Measurements from ENCODE around the gene PTPRZ1. TPM values are rescaled to one million over a fixed set of nuclear protein-coding genes. Genes with fewer than 3 reads are reported as not detected.

Gene PTPRZ1
- total and polyA plus RNA-seq, 2 of the 4 experiments (the other 2 are of a cell fraction), result not detected

DNA sequence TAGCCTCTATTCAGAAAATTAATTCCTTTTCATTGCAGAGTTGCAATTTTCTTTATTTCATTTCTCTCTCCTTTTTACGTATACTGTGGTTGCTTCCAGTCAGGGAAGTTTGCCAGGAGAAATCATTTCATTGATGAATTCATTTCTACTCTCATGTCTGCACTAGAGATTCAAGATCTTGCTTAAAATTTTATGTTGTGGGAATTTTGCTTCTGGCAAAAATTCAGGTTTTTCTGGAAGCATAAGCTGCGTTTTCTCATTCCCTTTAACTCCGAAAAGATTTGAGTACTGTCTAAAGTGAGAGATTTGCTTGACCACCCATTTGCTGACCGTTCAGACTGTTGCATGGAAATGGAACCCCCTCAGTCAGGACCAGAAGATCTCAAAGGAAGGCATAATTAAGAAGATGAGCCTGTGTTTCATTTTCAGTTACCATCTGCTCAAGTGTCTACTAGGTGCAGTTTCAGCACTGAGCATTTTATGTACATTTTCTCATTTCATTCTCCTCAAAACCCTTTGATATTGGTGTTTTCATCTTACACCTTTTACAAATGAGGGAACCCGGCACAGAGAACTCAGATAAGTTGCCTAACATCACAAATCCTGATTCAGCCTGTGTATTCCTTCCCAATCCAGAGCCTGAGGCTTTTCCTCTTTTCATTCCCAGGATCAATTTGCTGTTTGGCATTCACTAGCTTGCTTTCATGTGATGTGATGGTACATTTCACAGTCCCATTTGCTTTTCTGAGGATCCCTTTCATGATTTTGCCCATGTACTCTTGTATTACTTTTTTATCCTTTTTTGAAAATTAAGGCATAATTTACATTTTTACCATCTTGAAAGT is 3.9 kb downstream of the PTPRZ1 start:
- Histone ChIP-seq H2BK120ac (ENCODE audit: low read depth, low read length) (no peak overlapping the region), H4K20me1 (ENCODE audit: insufficient read depth, low read length) (no peaks in the 10 kb centered on the region), H3K18ac (ENCODE audit: low read depth, low read length) (no peak overlapping the region), H3K9me3 (ENCODE audit: control insufficient read depth, insufficient read depth, low read length) (no peaks in the 10 kb centered on the region), H3K36me3 (ENCODE audit: control insufficient read depth, insufficient read depth, low read length) (no peaks in the 10 kb centered on the region), H2BK5ac (ENCODE audit: low read depth, low read length, poor library complexity, severe bottlenecking) (no peak overlapping the region), H4K5ac (ENCODE audit: low read depth, low read length) (no peak overlapping the region), H3K9ac (ENCODE audit: low read depth, low read length) (no peak overlapping the region), H4K91ac (ENCODE audit: insufficient read depth, low read depth, low read length) (no peak overlapping the region), H2AK5ac (ENCODE audit: low read depth, low read length) (no peak overlapping the region), H2AK9ac (replicated peaks; ENCODE audit: low read depth, low read length, poor library complexity) (no peak overlapping the region), H3K4me3 (ENCODE audit: insufficient read depth, low read depth, low read length) (no peak overlapping the region), H3K4me1 (ENCODE audit: control insufficient read depth, insufficient read depth, low read length) (no peaks in the 10 kb centered on the region), H3K14ac (replicated peaks; ENCODE audit: low read depth, low read length) (no peak overlapping the region), H3K23ac (ENCODE audit: low read depth, low read length) (no peak overlapping the region), H3K56ac (ENCODE audit: extremely low read depth, insufficient read depth, low read length) (no peak overlapping the region), H2BK15ac (ENCODE audit: low read depth, low read length) (no peak overlapping the region), H2AFZ (replicated peaks; ENCODE audit: low read length, poor library complexity) (no peak overlapping the region), H2BK20ac (ENCODE audit: low read depth, low read length) (no peak overlapping the region), H3K27me3 (ENCODE audit: control insufficient read depth, insufficient read depth, low read length) (peaks cover 27% of the 10 kb centered on the region), H3K79me1 (ENCODE audit: low read depth in 1 of 2, low read length in 2 of 2) (no peaks in the 10 kb centered on the region), H3K4ac (ENCODE audit: low read depth, low read length) (no peak overlapping the region), H3K9me1 (ENCODE audit: insufficient read depth, low read length) (no peaks in the 10 kb centered on the region), H3K4me2 (ENCODE audit: low read depth, low read length) (no peak overlapping the region), H3K27ac (ENCODE audit: insufficient read depth, low read length) (no peak overlapping the region), H4K8ac (ENCODE audit: low read depth in 2 of 2, low read length in 2 of 2) (no peak overlapping the region)
- dilution Hi-C loops (cut with HindIII; ENCODE audit: low sequenced_read_pairs, unreplicated experiment) (no loop called here), in situ Hi-C loops (cut with MboI; ENCODE audit: low sequenced_read_pairs) (no loop called here), intact Hi-C loops (cut with micrococcal nuclease) (no loop called here)
- no TSS peak for BruUV-seq (replicated peaks)
- no peak for ATAC-seq (ENCODE audit: low read depth)
- DNase-seq, result no peak
- 60% methylated on average over 2 of the region's 5 CpGs; no CpG with 5 or more reads in 1 of the 2 experiments for WGBS, 2 experiments (ENCODE audit: extremely low coverage in 2 of 2, insufficient read length in 1 of 2)
- POLR2A ChIA-PET (ENCODE audit: unreplicated experiment), result no interaction called here
- CTCF ChIA-PET, result interaction anchor here (1.0 kb wide), 1 partner anchor 37 kb away, joined by 3 read pairs; no protein-coding TSS in a partner anchor
- TF ChIP-seq CHD1 (IDR thresholded peaks at IDR 0.05; ENCODE audit: low read depth, low read length), result no peak
- TF ChIP-seq BHLHE40 (IDR thresholded peaks at IDR 0.05; ENCODE audit: low read depth, low read length), result no peak
- TF ChIP-seq MAZ (IDR thresholded peaks at IDR 0.05; ENCODE audit: borderline replicate concordance, low read depth, low read length), result no peak
- no peak for TF ChIP-seq RCOR1 (IDR thresholded peaks at IDR 0.05; ENCODE audit: insufficient replicate concordance, low read length)
- TF ChIP-seq CEBPB (IDR thresholded peaks at IDR 0.05; ENCODE audit: low read depth, low read length), result no peak
- no peak for TF ChIP-seq RAD21 (IDR thresholded peaks at IDR 0.05; ENCODE audit: low read length)
- no peak for TF ChIP-seq MXI1 (IDR thresholded peaks at IDR 0.05; ENCODE audit: borderline replicate concordance, low read depth, low read length)
- TF ChIP-seq POLR2A (IDR thresholded peaks at IDR 0.05; ENCODE audit: low read depth, low read length), result no peak
- TF ChIP-seq SMC3 (IDR thresholded peaks at IDR 0.05; ENCODE audit: low read depth, low read length), result no peak
- no peak for TF ChIP-seq MAFK (IDR thresholded peaks at IDR 0.05; ENCODE audit: low read depth, low read length)
- TF ChIP-seq RFX5 (IDR thresholded peaks at IDR 0.05; ENCODE audit: low read depth, low read length), result no peak
- TF ChIP-seq, protein P1, sequence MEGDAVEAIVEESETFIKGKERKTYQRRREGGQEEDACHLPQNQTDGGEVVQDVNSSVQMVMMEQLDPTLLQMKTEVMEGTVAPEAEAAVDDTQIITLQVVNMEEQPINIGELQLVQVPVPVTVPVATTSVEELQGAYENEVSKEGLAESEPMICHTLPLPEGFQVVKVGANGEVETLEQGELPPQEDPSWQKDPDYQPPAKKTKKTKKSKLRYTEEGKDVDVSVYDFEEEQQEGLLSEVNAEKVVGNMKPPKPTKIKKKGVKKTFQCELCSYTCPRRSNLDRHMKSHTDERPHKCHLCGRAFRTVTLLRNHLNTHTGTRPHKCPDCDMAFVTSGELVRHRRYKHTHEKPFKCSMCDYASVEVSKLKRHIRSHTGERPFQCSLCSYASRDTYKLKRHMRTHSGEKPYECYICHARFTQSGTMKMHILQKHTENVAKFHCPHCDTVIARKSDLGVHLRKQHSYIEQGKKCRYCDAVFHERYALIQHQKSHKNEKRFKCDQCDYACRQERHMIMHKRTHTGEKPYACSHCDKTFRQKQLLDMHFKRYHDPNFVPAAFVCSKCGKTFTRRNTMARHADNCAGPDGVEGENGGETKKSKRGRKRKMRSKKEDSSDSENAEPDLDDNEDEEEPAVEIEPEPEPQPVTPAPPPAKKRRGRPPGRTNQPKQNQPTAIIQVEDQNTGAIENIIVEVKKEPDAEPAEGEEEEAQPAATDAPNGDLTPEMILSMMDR (conservative IDR thresholded peaks at IDR 0.05; ENCODE audit: low read depth, low read length), result no peak
- TF ChIP-seq, protein P2, sequence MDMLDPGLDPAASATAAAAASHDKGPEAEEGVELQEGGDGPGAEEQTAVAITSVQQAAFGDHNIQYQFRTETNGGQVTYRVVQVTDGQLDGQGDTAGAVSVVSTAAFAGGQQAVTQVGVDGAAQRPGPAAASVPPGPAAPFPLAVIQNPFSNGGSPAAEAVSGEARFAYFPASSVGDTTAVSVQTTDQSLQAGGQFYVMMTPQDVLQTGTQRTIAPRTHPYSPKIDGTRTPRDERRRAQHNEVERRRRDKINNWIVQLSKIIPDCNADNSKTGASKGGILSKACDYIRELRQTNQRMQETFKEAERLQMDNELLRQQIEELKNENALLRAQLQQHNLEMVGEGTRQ (IDR thresholded peaks at IDR 0.05; ENCODE audit: low read depth, low read length), result no peak
- no peak for TF ChIP-seq NFE2L2 (IDR thresholded peaks at IDR 0.05; ENCODE audit: low read depth, low read length)
- TF ChIP-seq, protein P3, sequence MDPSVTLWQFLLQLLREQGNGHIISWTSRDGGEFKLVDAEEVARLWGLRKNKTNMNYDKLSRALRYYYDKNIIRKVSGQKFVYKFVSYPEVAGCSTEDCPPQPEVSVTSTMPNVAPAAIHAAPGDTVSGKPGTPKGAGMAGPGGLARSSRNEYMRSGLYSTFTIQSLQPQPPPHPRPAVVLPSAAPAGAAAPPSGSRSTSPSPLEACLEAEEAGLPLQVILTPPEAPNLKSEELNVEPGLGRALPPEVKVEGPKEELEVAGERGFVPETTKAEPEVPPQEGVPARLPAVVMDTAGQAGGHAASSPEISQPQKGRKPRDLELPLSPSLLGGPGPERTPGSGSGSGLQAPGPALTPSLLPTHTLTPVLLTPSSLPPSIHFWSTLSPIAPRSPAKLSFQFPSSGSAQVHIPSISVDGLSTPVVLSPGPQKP (IDR thresholded peaks at IDR 0.05; ENCODE audit: borderline replicate concordance, low read depth, low read length), result no peak
